Endothelial cell of umbilical vein (primary cell): ENCODE results near the gene LRRC3C. TPM values are rescaled to one million over a fixed set of nuclear protein-coding genes. Genes with fewer than 3 reads are reported as not detected.

Experiments
- BruUV-seq: library from RNA; stranded (reverse); fragments of 400-500 nt; replicated peaks from 2 replicates; lab custom pipeline; 2021; lab: Mats Ljungman, UMichigan
- CTCF ChIA-PET: fragments of 300-600, 350-600 bp; sonication (Branson Sonifier 250); formaldehyde crosslinking; loops from one replicate; lab custom pipeline; 2021; ENCODE audit warnings: antibody characterized with exemption, inconsistent platforms; lab: Charles Lee
- POLR2A ChIA-PET: fragments of 300-600, 350-600 bp; sonication (Branson Sonifier 250); formaldehyde crosslinking; loops from one replicate; lab custom pipeline; 2021; ENCODE audit warnings: antibody characterized with exemption, inconsistent platforms; lab: Charles Lee
- DNase-seq: peaks from one replicate; pipeline ENCODE4 v3.0.0-alpha.2; 2011; ENCODE audit warnings: low read depth, low spot score
- FAIRE-seq: peaks from 2 replicates; lab custom pipeline; 2011; peaks lifted over from hg19 to GRCh38; lab: Jason Lieb, UNC
- H2AFZ ChIP-seq: 2 replicates; pipeline ENCODE4 v1.6.0; 2012; ENCODE audit warnings: low read depth, low read length, control low read depth, inconsistent platforms
- H3K27ac ChIP-seq: 2 replicates; pipeline ENCODE4 v1.5.1; 2011; ENCODE audit warnings: low read depth, mild to moderate bottlenecking, control low read depth, low read length, moderate library complexity; ENCODE audit not compliant: insufficient read depth
- H3K27me3 ChIP-seq, 2 experiments: 2 replicates each; pipeline versions ENCODE4 v1.6.0 to v1.6.1; 2011; ENCODE audit warnings: low read length in 2 of 2, mixed read lengths in 1 of 2; ENCODE audit not compliant: control insufficient read depth in 2 of 2, insufficient read depth in 2 of 2
- H3K36me3 ChIP-seq, 2 experiments: 2 replicates in 1 of 2; 3 replicates in 1 of 2; pipeline ENCODE4 v1.5.1; 2011; ENCODE audit warnings: low read length in 2 of 2, mild to moderate bottlenecking in 1 of 2, moderate library complexity in 1 of 2; ENCODE audit not compliant: control insufficient read depth in 2 of 2, insufficient read depth in 2 of 2; ENCODE audit errors: extremely low read depth in 1 of 2
- H3K4me1 ChIP-seq: 3 replicates; pipeline ENCODE4 v1.5.1; 2011; ENCODE audit warnings: mild to moderate bottlenecking, low read length; ENCODE audit not compliant: control insufficient read depth, insufficient read depth; ENCODE audit errors: extremely low read depth
- H3K4me2 ChIP-seq: 2 replicates; pipeline ENCODE4 v1.6.1; 2011; ENCODE audit warnings: low read length, control low read depth, mixed read lengths; ENCODE audit not compliant: insufficient read depth
- H3K4me3 ChIP-seq, 3 experiments: fragments of 200-600 bp in 1 of 3; sonication (generic), shearing (Covaris generic) in 1 of 3; replicated peaks in 1 of 3; 2 replicates each; pipeline ENCODE4 v1.5.1; 2011 to 2016; ENCODE audit warnings: control low read depth in 3 of 3, low read length in 3 of 3, mild to moderate bottlenecking in 2 of 3, inconsistent platforms in 1 of 3, low read depth in 1 of 3, moderate library complexity in 1 of 3; ENCODE audit not compliant: insufficient read depth in 1 of 3
- H3K79me2 ChIP-seq: 2 replicates; pipeline ENCODE4 v1.6.0; 2012; ENCODE audit warnings: low read length, inconsistent platforms; ENCODE audit not compliant: control insufficient read depth, insufficient read depth
- H3K9ac ChIP-seq: replicated peaks from 2 replicates; pipeline ENCODE3; 2011; ENCODE audit warnings: low read length, control low read depth; ENCODE audit not compliant: insufficient read depth; ENCODE audit errors: extremely low read depth
- H3K9me1 ChIP-seq: replicated peaks from 3 replicates; pipeline ENCODE4 v1.6.0; 2011; ENCODE audit warnings: mild to moderate bottlenecking, low read length; ENCODE audit not compliant: control insufficient read depth, insufficient read depth; ENCODE audit errors: extremely low read depth
- H3K9me3 ChIP-seq: replicated peaks from 2 replicates; pipeline ENCODE4 v1.5.1; 2012; ENCODE audit warnings: low read length, inconsistent platforms; ENCODE audit not compliant: control insufficient read depth, insufficient read depth
- H4K20me1 ChIP-seq: replicated peaks from 2 replicates; pipeline ENCODE3; 2011; ENCODE audit warnings: mild to moderate bottlenecking, low read length; ENCODE audit not compliant: control insufficient read depth, insufficient read depth; ENCODE audit errors: extremely low read depth
- EZH2 ChIP-seq: IDR thresholded peaks from 2 replicates; pipeline ENCODE4 v1.6.1; 2012; ENCODE audit warnings: borderline replicate concordance, low read depth, mild to moderate bottlenecking, moderate library complexity, low read length, inconsistent platforms; ENCODE audit not compliant: severe bottlenecking
- FOS ChIP-seq: IDR thresholded peaks from 2 replicates; pipeline ENCODE4 v1.6.1; 2011; ENCODE audit warnings: mild to moderate bottlenecking, low read length, moderate library complexity, borderline replicate concordance; ENCODE audit not compliant: insufficient read depth
- GATA2 ChIP-seq: IDR thresholded peaks from 2 replicates; pipeline ENCODE4 v1.7.0; 2011; ENCODE audit warnings: low read depth, mild to moderate bottlenecking, moderate library complexity, mixed read lengths, low read length; ENCODE audit not compliant: insufficient read length, insufficient read depth
- JUN ChIP-seq: IDR thresholded peaks from 2 replicates; pipeline ENCODE4 v1.6.1; 2011; ENCODE audit warnings: borderline replicate concordance, low read depth; ENCODE audit not compliant: insufficient read length, insufficient read depth
- MYC ChIP-seq: IDR thresholded peaks from one replicate; pipeline ENCODE4 v1.6.1; 2011; ENCODE audit warnings: mild to moderate bottlenecking, low read depth, low read length
- POLR2A ChIP-seq: IDR thresholded peaks from 2 replicates; pipeline ENCODE4 v1.6.1; 2012; ENCODE audit warnings: low read depth, mild to moderate bottlenecking, control low read depth, low read length
- POLR2AphosphoS5 ChIP-seq: IDR thresholded peaks from 2 replicates; pipeline ENCODE4 v1.6.1; 2012; ENCODE audit warnings: low read depth, mild to moderate bottlenecking, control low read depth, low read length, moderate library complexity; ENCODE audit not compliant: insufficient read depth
- dilution Hi-C: fragments of 300-500 bp; cut with MboI; formaldehyde crosslinking; loops from one replicate; pipeline ENCODE4 v1.15.0; 2019; ENCODE audit warnings: low sequenced_read_pairs; ENCODE audit not compliant: extremely low pct_ligation_motif_present
- intact Hi-C: fragments of 100-400 bp; cut with micrococcal nuclease; formaldehyde crosslinking; loops from one replicate; pipeline ENCODE4 v1.10.0; 2022
- polyA plus RNA-seq, 4 experiments: library from polyadenylated mRNA; depleted of rRNA in 3 of 4; stranded (reverse) in 3 of 4; unstranded in 1 of 4; fragments of >200 nt; gene quantifications; 2 replicates each; pipeline versions ENCODE4 v1.2.1 to v1.2.3, GENCODE V29; 2011 to 2012; ENCODE audit warnings: missing spikeins in 1 of 4
- total RNA-seq: library from RNA; stranded (reverse); gene quantifications from 2 replicates; pipeline ENCODE4 v1.2.3, GENCODE V29; 2021
- TF ChIP-seq, protein P1 (sequence below), 2 donors: IDR thresholded peaks; 1 replicate in 1 of 2; 2 replicates in 1 of 2; pipeline ENCODE4 v1.5.1; 2011; ENCODE audit warnings: low read length in 2 of 2, mild to moderate bottlenecking in 2 of 2, moderate library complexity in 2 of 2, control low read depth in 1 of 2, inconsistent platforms in 1 of 2, low read depth in 1 of 2; ENCODE audit not compliant: insufficient read depth in 1 of 2; ENCODE audit errors: extremely low read depth in 1 of 2
- TF ChIP-seq, protein P2 (sequence below): IDR thresholded peaks from 2 replicates; pipeline ENCODE4 v1.6.1; 2011; ENCODE audit not compliant: insufficient read depth, insufficient read length

Gene LRRC3C
- total and polyA plus RNA-seq, 2 donors (not counting 3 experiments of a cell fraction or from before 2014, with no cell fraction given): not detected

DNA sequence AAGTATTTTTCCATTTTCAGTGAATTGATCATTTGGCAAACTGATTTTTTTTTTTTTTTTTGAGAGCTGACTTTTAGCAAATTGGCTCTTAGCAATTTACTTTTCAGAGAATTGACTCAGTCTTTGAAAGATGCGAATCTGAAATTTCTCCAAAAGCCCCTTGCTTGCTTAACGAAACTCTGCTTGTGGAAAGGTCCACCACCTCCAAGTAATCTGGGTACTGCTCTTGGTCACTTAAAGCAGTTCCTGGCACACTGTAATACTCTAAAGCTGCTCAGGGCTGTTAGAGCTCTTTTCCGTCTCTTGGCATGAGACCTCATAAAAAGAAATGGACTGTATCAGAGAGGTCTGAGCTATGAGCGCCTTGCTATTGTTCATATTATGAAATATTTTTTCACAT is 12.0 kb upstream of the LRRC3C start:
- H3K4me1 ChIP-seq: no peaks in the 10 kb centered on the region
- no peak overlapping the region for H3K4me3 ChIP-seq
- no peaks in the 10 kb centered on the region for H4K20me1 ChIP-seq
- no peaks in the 10 kb centered on the region for H3K9me3 ChIP-seq
- POLR2A ChIA-PET: no interaction called here
- no peaks in the 10 kb centered on the region for H3K27me3 ChIP-seq
- dilution Hi-C loops (no loop called here), intact Hi-C loops (no loop called here)
- H3K9me1 ChIP-seq: no peaks in the 10 kb centered on the region
- no peak for FAIRE-seq
- no peak overlapping the region for H3K9ac ChIP-seq
- H3K4me2 ChIP-seq: no peak overlapping the region
- CTCF ChIA-PET: interaction anchor here (0.9 to 1.6 kb wide), 5 partner anchors 9 to 65 kb away, joined by 3 to 4 read pairs (median 3); partner anchors contain the start of gene PSMD3
- no peak overlapping the region for H3K27ac ChIP-seq
- H3K36me3 ChIP-seq: peaks cover 2 to 5% of the 10 kb centered on the region in 2 experiments
- no TSS peak for BruUV-seq
- no peak for TF ChIP-seq JUN
- TF ChIP-seq, protein P1, sequence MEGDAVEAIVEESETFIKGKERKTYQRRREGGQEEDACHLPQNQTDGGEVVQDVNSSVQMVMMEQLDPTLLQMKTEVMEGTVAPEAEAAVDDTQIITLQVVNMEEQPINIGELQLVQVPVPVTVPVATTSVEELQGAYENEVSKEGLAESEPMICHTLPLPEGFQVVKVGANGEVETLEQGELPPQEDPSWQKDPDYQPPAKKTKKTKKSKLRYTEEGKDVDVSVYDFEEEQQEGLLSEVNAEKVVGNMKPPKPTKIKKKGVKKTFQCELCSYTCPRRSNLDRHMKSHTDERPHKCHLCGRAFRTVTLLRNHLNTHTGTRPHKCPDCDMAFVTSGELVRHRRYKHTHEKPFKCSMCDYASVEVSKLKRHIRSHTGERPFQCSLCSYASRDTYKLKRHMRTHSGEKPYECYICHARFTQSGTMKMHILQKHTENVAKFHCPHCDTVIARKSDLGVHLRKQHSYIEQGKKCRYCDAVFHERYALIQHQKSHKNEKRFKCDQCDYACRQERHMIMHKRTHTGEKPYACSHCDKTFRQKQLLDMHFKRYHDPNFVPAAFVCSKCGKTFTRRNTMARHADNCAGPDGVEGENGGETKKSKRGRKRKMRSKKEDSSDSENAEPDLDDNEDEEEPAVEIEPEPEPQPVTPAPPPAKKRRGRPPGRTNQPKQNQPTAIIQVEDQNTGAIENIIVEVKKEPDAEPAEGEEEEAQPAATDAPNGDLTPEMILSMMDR (IDR thresholded peaks at IDR 0.05; ENCODE audit: extremely low read depth in 1 of 2, insufficient read depth in 1 of 2, low read depth in 1 of 2, low read length in 2 of 2): no peak
- TF ChIP-seq, protein P2, sequence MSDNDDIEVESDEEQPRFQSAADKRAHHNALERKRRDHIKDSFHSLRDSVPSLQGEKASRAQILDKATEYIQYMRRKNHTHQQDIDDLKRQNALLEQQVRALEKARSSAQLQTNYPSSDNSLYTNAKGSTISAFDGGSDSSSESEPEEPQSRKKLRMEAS: no peak
- TF ChIP-seq POLR2AphosphoS5: no peak
- no peak for TF ChIP-seq EZH2
- TF ChIP-seq FOS: no peak
- TF ChIP-seq MYC: no peak
- no peak for TF ChIP-seq POLR2A
- no peak for TF ChIP-seq GATA2
- no peak overlapping the region for H2AFZ ChIP-seq
- H3K79me2 ChIP-seq: no peaks in the 10 kb centered on the region
- no peak for DNase-seq
